ENCODE results near the gene ANKRD40CL. TPM values are rescaled to one million over a fixed set of nuclear protein-coding genes. Genes with fewer than 3 reads are reported as not detected.

The ANKRD40CL gene
- total RNA-seq, 3 donors from 2014 or later: 32.2 to 96.7 (median 57.6) TPM

DNA sequence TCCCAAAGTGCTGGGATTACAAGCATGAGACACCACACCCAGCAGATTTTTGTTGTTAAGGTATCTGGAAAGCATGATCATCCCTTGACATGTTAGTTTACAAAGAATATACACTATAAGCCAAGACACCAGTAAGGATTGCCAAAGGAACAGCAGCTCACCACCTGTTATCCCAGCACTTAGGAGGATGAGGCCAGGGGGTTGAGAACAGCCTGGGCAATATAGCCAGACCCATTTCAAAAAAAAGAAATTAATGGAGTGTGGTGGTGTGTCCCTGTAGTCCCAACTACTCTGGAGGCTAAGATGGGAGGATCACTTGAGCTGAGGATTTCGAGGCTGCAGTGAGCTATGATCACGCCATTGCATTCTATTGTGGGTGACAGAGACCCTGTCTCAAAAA lies 5.1 kb downstream of the ANKRD40CL start:
- DNase-seq: no peak
- ATAC-seq: no peak
- TF ChIP-seq CTCF (IDR thresholded peaks at IDR 0.05): no peak
- H3K4me1 ChIP-seq (ENCODE audit: low read depth): peaks cover 28% of the 10 kb centered on the region
- intact Hi-C loops (cut with DNase I, micrococcal nuclease): no loop called here
- H3K4me3 ChIP-seq: no peak overlapping the region
- H3K36me3 ChIP-seq (ENCODE audit: low read depth): no peaks in the 10 kb centered on the region
- no peaks in the 10 kb centered on the region for H3K9me3 ChIP-seq

DNA sequence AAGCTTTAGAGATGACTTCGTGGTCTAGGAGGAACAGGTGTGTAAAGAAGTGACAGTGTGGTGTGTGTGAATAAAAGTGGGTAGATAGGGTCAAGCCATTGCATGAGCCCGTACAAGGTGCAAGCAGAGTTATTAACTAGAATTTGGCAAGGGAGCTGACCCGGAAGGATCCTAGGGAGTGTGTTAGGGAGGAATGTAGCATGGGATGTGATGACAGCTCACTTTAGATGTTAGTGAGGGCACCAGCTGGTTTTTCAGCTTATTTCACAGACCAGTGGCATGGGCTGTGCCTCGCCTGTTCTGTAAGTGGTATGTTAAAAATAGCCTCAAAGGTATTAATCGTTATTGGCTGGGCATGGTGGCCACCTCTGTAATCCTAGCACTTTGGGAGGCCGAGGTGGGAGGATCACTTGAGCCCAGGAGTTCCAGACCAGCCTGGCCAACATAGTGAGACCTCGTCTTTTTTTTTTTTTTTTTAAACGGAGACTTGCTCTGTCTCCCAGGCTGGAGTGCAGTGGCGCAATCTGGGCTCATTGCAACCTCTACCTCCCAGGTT lies 8.3 kb downstream of the ANKRD40CL start:
- H3K4me1 ChIP-seq (ENCODE audit: low read depth): peaks cover 8% of the 10 kb centered on the region
- DNase-seq (no peak), ATAC-seq (no peak)
- intact Hi-C loops (cut with DNase I, micrococcal nuclease): no loop called here
- TF ChIP-seq CTCF (IDR thresholded peaks at IDR 0.05): no peak
- H3K36me3 ChIP-seq (ENCODE audit: low read depth): no peaks in the 10 kb centered on the region
- no peaks in the 10 kb centered on the region for H3K9me3 ChIP-seq
- H3K4me3 ChIP-seq: no peak overlapping the region

GRCh38 chr17:50758524-50758923 lies 8.8 kb downstream of the ANKRD40CL start:
- ATAC-seq (no peak), DNase-seq (no peak)
- no peak for TF ChIP-seq CTCF (IDR thresholded peaks at IDR 0.05)
- Histone ChIP-seq H3K36me3 (ENCODE audit: low read depth) (peaks cover 4% of the 10 kb centered on the region), H3K4me1 (ENCODE audit: low read depth) (peaks cover 2% of the 10 kb centered on the region), H3K9me3 (no peaks in the 10 kb centered on the region), H3K4me3 (no peak overlapping the region)
- intact Hi-C loops (cut with DNase I, micrococcal nuclease): no loop called here

DNA sequence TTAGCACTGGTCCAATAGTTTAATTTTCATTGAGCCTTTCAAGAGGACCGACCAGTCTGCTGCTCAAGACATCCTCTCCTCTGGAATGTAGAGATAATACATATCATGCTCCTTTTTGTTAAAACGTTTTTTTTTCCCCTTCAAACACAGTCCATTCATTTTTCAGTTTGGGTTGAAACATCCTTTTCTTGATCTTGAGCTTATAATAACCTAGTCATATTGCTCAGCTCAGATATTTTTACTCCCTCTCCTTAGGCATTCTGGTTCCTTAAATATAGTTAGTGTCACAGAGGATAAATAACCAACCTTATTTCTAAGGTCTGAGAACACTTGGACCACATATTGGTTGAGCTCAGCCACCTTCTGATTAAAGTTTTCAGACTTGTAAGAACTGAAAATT lies 12.8 kb downstream of the ANKRD40CL start:
- H3K9me3 ChIP-seq: no peaks in the 10 kb centered on the region
- no peaks in the 10 kb centered on the region for H3K4me1 ChIP-seq (ENCODE audit: low read depth)
- no peak overlapping the region for H3K4me3 ChIP-seq
- H3K36me3 ChIP-seq (ENCODE audit: low read depth): peaks cover 10% of the 10 kb centered on the region
- DNase-seq (no peak), ATAC-seq (no peak)
- intact Hi-C loops (cut with DNase I, micrococcal nuclease): no loop called here
- TF ChIP-seq CTCF (IDR thresholded peaks at IDR 0.05): no peak

GRCh38 chr17:50749245-50749644 lies 18.1 kb downstream of the ANKRD40CL start:
- intact Hi-C loops (cut with DNase I, micrococcal nuclease): no loop called here
- peaks cover 26% of the 10 kb centered on the region for H3K36me3 ChIP-seq (ENCODE audit: low read depth)
- no peaks in the 10 kb centered on the region for H3K4me1 ChIP-seq (ENCODE audit: low read depth)
- no peak overlapping the region for H3K4me3 ChIP-seq
- no peaks in the 10 kb centered on the region for H3K9me3 ChIP-seq
- no peak for TF ChIP-seq CTCF (IDR thresholded peaks at IDR 0.05)
- ATAC-seq (no peak), DNase-seq (no peak)

DNA sequence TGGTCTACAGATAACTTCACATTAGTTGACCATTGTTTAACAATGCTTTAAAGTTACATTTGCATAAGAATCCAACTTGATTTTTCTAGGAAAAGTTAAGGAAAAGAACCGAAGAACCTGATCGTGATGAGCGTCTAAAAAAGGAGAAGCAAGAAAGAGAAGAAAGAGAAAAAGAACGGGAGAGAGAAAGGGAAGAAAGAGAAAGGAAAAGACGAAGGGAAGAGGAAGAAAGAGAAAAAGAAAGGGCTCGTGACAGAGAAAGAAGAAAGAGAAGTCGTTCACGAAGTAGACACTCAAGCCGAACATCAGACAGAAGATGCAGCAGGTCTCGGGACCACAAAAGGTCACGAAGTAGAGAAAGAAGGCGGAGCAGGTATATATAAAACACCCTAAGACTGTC lies 21.7 kb downstream of the ANKRD40CL start:
- Histone ChIP-seq H3K9me3 (no peaks in the 10 kb centered on the region), H3K4me1 (ENCODE audit: low read depth) (no peaks in the 10 kb centered on the region), H3K4me3 (no peak overlapping the region), H3K36me3 (ENCODE audit: low read depth) (peaks cover 34% of the 10 kb centered on the region)
- no peak for DNase-seq
- ATAC-seq: no peak
- intact Hi-C loops (cut with DNase I, micrococcal nuclease): no loop called here
- TF ChIP-seq CTCF (IDR thresholded peaks at IDR 0.05): no peak
